Lower leg skin (tissue), 4 donors: ENCODE measurements around the gene KCNQ4. TPM values are rescaled to one million over a fixed set of nuclear protein-coding genes. Genes with fewer than 3 reads are reported as not detected.

ENCODE experiments used
- DNase-seq, 2 donors: peaks; one replicate each; pipeline ENCODE4 v3.0.0-alpha.2; 2019; ENCODE audit warnings: low spot score in 2 of 2
- H3K4me3 ChIP-seq: fragments of 200-600 bp; sonication (generic); 2 replicates; pipeline ENCODE4 v1.5.1; 2017; ENCODE audit warnings: mild to moderate bottlenecking, low read depth; ENCODE audit not compliant: poor library complexity, severe bottlenecking
- CTCF ChIP-seq, 3 donors: fragments of 450-650 bp; IDR thresholded peaks; one replicate each; pipeline ENCODE4 v1.5.1; 2016; ENCODE audit warnings: antibody characterized with exemption in 3 of 3, mild to moderate bottlenecking in 3 of 3, moderate library complexity in 2 of 3
- POLR2A ChIP-seq, 2 donors: fragments of 450-650 bp; IDR thresholded peaks; one replicate each; pipeline ENCODE4 v1.6.1; 2016 to 2017; ENCODE audit warnings: antibody characterized with exemption in 2 of 2, mild to moderate bottlenecking in 1 of 2, moderate library complexity in 1 of 2
- WGBS, 2 donors: methylation state at CpG; one replicate each; pipeline ENCODE4 v1.1.5; 2018; 5-methylcytosine and 5-hydroxymethylcytosine counted together
- intact Hi-C: fragments of 100-400 bp; cut with DNase I; formaldehyde crosslinking; loops from one replicate; pipeline ENCODE4 v1.15.0; 2023; ENCODE audit warnings: low total_unique reads
- total RNA-seq, 4 donors: library from RNA; depleted of rRNA; stranded (reverse); fragments of >200 nt; gene quantifications; one replicate each; pipeline ENCODE4 v1.1.0, GENCODE V29; 2016

Gene KCNQ4
- total RNA-seq, 4 donors from 2014 or later: 1.3 to 2.7 (median 2.0) TPM

- whole genome bisulfite sequencing, 2 donors: 81 to 85% methylated on average over 18 of the region's 18 CpGs
- no peak for DNase-seq
- no peak overlapping the region for H3K4me3 ChIP-seq
- TF ChIP-seq CTCF (IDR thresholded peaks at IDR 0.05) (no peak), POLR2A (IDR thresholded peaks at IDR 0.05) (no peak)
- intact Hi-C loops: no loop called here
These were observed 41.2 kb downstream of the KCNQ4 start for GRCh38 chr1:40824591-40825434.

- no peak for TF ChIP-seq CTCF (IDR thresholded peaks at IDR 0.05)
- TF ChIP-seq POLR2A (IDR thresholded peaks at IDR 0.05): no peak
- H3K4me3 ChIP-seq: no peak overlapping the region
- WGBS, 2 donors: 81 to 84% methylated on average over 2 to 3 of the region's 3 CpGs
- intact Hi-C loops: no loop called here
- no peak for DNase-seq
These were observed 41.8 kb downstream of the KCNQ4 start for GRCh38 chr1:40825435-40825788.

GRCh38 chr1:40825996-40826395, 42.4 kb downstream of the KCNQ4 start:
- DNase-seq: no peak
- intact Hi-C loops: no loop called here
- TF ChIP-seq CTCF (IDR thresholded peaks at IDR 0.05) (no peak), POLR2A (IDR thresholded peaks at IDR 0.05) (no peak)
- WGBS, 2 donors: 46 to 61% methylated on average over 5 of the region's 5 CpGs
- no peak overlapping the region for H3K4me3 ChIP-seq

- no peak for DNase-seq
- WGBS, 2 donors: 68 to 71% methylated on average over 13 to 14 of the region's 14 CpGs
- H3K4me3 ChIP-seq: no peak overlapping the region
- intact Hi-C loops: loop anchor here (10.0 kb wide), 1 partner anchor 235 kb away; no protein-coding TSS in a partner anchor
- no peak for TF ChIP-seq POLR2A (IDR thresholded peaks at IDR 0.05)
- no peak for TF ChIP-seq CTCF (IDR thresholded peaks at IDR 0.05)
These were observed 46.2 kb downstream of the KCNQ4 start for GRCh38 chr1:40829631-40830245.

GRCh38 chr1:40830419-40830943, 46.9 kb downstream of the KCNQ4 start:
- no peak for DNase-seq
- H3K4me3 ChIP-seq: no peak overlapping the region
- intact Hi-C loops: loop anchor here (10.0 kb wide), 1 partner anchor 236 kb away; no protein-coding TSS in a partner anchor
- TF ChIP-seq CTCF (IDR thresholded peaks at IDR 0.05): no peak
- WGBS, 2 donors: 92 to 94% methylated on average over 13 of the region's 13 CpGs
